Anterior cingulate cortex (tissue), 58 donors: ENCODE data around the gene ST3GAL5.
"Not testable (repeated sequence)": the region's sequence is repeated elsewhere in the genome, so short reads cannot be mapped to it uniquely, and the experiment has no call there.

Source experiments
- DNase-seq, 58 donors: peaks; one replicate each; lab custom pipeline; 2025; lab: John Stamatoyannopoulos, UW

The ST3GAL5 gene

GRCh38 chr2:85843543-85843942 is 45.2 kb downstream of the ST3GAL5 start:
- DNase-seq = no peak

- DNase-seq = no peak
Measured at GRCh38 chr2:85840091-85840490, 48.7 kb downstream of the ST3GAL5 start.

- no peak for DNase-seq
Measured at GRCh38 chr2:85839461-85839860, 49.3 kb downstream of the ST3GAL5 start.

GRCh38 chr2:85838641-85839040 is 50.1 kb downstream of the ST3GAL5 start:
- DNase-seq = no peak

DNA sequence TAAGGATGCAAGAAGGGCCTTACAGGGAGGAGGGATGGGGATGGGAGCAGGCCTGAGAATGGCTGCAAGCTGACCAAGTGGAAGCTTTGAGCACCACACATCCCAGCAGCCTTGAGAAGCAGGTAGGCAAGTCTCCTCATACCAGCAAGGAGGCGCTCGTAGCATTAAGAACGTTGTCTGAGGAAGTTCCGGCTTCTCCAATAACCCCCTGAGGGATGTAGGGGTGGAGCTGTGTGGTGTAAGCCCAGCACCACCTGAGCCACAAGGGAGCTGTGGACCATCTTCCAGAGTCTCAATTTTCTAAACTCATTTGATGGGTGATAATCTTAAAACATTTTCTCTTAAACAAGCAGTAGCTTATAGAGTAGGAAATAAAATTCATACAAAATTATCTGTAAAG is 50.6 kb downstream of the ST3GAL5 start:
- no peak for DNase-seq

DNA sequence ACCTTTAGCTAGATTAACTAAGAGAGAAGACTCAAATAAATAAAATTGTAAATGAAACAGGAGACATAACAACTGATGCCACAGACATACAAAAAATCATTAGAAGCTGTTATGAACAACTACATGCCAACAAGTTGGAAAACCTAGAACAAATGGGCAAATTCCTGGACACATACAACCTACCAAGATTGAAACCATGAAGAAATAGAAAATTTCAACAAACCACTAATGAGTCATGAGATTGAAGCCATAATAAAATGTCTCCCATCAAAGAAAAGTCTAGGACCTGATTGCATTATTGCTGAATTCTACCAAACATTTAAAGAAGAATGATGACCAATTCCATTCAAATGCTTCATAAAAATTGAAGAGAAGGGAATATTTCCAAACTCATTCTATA is 54.3 kb downstream of the ST3GAL5 start:
- no peak for DNase-seq

DNA sequence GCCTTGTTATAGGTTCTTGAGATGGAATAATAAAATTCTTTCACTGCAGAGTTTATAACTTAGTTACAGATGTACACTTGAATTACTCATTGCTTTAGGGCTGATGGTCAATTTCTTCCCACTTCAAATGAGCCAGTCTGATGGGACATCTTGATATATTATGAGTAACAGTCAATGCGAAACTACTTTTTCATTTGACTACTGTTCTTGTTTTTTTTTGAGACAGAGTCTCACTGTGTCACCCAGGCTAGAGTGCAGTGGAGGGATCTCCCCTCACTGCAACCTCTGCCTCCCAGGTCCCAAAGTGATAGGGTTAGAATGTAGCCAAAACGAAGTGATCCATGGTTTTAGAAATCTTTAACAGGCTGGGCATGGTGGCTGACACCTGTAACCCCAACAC is 57.1 kb downstream of the ST3GAL5 start:
- no peak for DNase-seq

DNA sequence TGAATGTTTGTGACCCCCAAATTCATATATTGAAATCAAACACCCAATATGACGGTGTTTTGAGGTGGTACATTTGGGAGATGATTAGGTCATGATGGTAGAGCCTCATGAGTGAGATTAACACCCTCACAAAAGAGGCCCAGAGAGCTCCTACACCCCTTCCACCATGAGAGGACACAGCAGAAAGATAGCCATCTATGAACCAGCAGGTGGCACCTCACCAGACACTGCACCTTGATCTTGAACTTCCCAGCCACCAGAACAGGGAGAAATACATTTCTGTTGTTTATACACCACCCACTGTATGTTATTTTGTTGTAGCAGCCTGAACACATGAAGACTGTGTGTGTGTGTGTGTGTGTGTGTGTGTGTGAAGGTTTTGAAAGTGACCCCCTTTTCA is 58.1 kb downstream of the ST3GAL5 start:
- no peak for DNase-seq

DNA sequence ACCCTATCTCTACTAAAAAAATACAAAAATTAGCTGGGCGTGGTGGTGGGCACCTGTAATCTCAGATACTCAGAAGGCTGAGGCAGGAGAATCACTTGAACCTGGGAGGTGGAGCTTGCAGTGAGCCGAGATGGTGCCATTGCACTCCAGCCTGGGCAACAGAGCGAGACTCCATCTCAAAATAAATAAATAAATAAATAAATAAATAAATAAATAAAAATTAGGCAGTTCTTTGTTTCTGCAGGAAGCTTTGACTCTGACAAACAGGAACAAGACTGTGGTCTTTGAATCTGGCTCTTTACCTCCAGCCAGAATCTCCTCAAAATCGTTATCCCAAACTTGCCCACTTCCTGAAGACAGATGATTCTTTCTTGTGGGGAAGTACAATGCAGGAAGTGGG is 59.4 kb downstream of the ST3GAL5 start:
- not testable (repeated sequence) for DNase-seq

GRCh38 chr2:85828725-85829124 is 60.1 kb downstream of the ST3GAL5 start:
- no peak for DNase-seq

- DNase-seq = no peak
Measured at GRCh38 chr2:85827879-85828569, 60.8 kb downstream of the ST3GAL5 start.

DNA sequence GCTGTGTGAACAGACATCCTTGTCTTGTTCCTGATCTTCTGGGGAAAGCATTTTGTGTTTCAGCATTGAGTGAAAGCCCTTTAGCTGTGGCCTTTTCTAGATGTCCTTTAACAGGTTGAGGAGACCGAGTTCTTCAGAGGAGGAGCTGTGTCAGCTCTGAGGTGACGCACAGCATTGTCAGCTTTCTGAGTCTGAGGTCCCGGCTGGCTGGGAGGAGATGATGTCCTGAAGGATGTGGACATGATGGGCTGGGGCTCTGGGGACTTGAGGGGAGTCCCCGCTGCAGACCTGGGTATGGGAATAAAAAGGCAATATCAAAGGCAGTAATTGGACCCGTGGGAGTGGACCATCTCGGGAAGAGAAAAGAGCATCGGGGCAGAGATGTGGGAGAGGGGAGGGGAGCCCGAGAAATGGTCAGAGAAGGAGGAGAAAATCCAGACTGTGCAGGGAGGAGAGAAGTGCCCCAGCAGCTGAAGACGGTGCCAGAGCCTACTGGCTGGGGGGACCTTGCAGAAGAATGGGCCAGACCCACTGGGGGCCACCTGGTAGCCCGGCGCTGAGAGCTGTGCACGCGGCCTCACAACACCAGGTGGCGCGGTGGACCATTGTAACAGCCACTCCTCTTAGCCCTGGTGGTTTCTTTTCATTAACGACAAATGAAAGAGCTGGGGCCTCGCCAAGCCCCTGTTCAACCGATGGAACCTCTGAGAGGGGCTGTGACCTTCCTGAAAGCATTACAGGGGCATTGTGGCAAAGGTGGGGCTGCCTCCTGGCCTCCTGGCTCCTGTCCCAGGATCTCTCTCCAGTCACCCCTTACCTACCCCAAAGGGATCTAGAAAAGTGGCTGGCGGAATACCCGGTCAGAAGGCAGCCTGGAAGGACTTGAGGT is 61.6 kb downstream of the ST3GAL5 start:
- peak in 51 of 58 donors; percentile 9 to 79 (median 42) for DNase-seq

DNA sequence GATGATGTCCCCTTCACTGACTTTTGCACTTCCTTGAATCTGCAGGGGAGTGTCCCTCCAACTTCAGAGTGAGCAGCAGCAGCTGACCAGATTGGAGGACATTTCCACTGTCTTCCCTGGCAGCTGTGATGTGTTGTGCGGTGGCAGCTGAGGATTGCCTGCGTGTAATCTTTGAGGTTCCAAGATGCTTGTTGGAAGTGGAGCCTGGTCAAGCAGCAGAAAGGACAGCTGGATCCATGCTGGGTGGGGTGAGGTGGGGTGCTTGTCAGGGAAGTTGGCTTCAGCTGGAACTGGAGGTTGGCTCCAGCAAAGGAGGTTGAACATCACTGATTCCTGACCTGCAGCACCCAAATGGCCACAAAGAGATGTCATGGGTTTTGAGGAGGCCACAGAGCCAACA is 64.8 kb downstream of the ST3GAL5 start:
- DNase-seq = no peak

- DNase-seq = no peak
Measured at GRCh38 chr2:85822766-85823165, 66.0 kb downstream of the ST3GAL5 start.

- no peak for DNase-seq
Measured at GRCh38 chr2:85819811-85820510, 68.8 kb downstream of the ST3GAL5 start.

DNA sequence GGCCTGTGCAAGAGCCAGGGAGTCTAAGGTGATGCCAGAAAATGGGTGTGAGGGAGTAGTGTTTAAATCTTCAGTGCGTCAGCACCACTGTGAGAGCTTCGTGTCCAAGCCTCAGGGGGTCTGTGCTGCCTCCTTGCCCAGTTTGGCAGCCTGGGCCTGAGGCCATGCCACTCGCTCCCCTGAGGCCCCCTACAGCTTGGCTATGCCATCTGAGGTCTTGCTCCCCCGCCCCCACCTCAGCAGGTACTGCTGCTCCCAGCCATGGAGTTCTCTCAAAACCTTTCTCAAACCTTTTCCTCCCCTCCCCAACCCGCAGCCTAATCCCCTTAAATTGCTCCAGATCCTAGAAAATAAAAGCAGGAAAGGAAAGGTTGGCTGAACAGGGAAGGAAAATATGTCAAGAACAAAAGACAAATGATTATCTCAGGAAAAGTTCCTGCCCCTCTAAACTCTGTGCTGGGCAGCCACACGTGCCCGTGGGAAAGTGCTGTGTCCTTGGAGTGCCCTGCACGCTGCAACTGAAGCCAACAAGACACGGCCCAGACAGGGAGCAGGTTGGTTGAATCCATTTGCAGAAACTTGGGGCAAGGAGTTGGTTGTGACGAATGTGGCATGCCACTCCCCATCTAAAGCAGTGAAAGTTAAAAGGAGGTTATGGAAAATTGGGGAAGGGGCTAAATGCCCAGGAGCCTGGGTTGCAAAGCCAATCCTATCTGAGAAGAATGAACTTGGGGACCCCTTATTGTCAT is 73.8 kb downstream of the ST3GAL5 start:
- no peak for DNase-seq

- peak in 56 of 58 donors; percentile 19 to 97 (median 82) for DNase-seq
Measured at GRCh38 chr2:85813982-85814801, 74.6 kb downstream of the ST3GAL5 start.

DNA sequence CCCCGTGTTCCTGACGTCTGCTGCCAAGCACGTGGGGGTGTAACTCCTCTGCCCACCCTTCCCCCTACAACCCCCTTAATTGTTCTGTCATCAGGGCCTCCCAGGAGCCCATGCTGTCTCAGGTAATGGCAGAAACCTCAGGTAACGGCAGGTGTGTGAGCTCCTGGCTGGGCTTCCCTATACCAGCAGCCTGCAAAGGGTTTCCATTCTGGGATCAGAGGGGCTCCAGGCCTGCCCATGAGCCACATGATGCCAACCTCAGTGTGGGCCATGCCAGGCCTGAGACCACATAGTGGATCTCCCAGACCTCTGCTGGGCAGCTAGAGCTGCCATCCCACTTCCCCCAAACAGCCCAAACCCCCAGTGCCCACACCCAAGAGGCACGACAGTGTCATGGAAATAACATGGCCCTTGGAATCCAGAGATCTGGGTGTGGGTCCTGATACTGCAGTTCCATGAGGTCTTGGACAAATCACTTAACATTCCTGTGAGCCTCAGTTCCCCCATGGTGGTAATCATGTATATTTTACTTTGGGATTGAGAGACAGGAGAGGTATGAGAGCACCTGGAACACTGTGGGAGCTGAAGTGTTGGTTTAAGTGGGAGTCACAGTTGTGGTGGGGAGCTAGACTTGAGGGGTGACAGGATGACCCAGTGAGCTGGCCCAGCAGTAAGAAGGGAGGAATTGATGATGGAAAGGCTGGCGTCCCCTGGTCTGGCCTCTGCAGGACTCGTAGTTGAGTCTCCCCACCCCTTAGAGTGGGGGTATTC is 75.4 kb downstream of the ST3GAL5 start:
- no peak for DNase-seq
